ENCODE data around the gene BCL7C. TPM values are rescaled to one million over a fixed set of nuclear protein-coding genes. Genes with fewer than 3 reads are reported as not detected.

The BCL7C gene
- total RNA-seq, 4 donors from 2014 or later = 39.2 to 48.7 (median 42.0) TPM

- H3K27ac ChIP-seq = peak within 1 kb of the TSS; percentile 97 to 100 (median 98)
- peak within 1 kb of the TSS; percentile 65 to 73 for H3K4me3 ChIP-seq
- no peaks in the 10 kb centered on the region for H3K9me3 ChIP-seq
- peak; percentile 85 for TF ChIP-seq POLR2AphosphoS5 (IDR thresholded peaks at IDR 0.05)
- TF ChIP-seq, protein P1, sequence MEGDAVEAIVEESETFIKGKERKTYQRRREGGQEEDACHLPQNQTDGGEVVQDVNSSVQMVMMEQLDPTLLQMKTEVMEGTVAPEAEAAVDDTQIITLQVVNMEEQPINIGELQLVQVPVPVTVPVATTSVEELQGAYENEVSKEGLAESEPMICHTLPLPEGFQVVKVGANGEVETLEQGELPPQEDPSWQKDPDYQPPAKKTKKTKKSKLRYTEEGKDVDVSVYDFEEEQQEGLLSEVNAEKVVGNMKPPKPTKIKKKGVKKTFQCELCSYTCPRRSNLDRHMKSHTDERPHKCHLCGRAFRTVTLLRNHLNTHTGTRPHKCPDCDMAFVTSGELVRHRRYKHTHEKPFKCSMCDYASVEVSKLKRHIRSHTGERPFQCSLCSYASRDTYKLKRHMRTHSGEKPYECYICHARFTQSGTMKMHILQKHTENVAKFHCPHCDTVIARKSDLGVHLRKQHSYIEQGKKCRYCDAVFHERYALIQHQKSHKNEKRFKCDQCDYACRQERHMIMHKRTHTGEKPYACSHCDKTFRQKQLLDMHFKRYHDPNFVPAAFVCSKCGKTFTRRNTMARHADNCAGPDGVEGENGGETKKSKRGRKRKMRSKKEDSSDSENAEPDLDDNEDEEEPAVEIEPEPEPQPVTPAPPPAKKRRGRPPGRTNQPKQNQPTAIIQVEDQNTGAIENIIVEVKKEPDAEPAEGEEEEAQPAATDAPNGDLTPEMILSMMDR (IDR thresholded peaks at IDR 0.05) = no peak
- TF ChIP-seq POLR2A (IDR thresholded peaks at IDR 0.05) = peak; percentile 34 to 37
- TF ChIP-seq EP300 (IDR thresholded peaks at IDR 0.05) = no peak
- H3K27me3 ChIP-seq = no peaks in the 10 kb centered on the region
- 0 to 3% methylated on average over 2 to 7 of the region's 31 CpGs for WGBS, 2 donors (ENCODE audit: low coverage in 1 of 2)
- H3K36me3 ChIP-seq = peaks cover 0 to 20% of the 10 kb centered on the region in 2 donors
- H3K4me1 ChIP-seq = peaks cover 0 to 51% (median 31%) of the 10 kb centered on the region in 3 donors
- ATAC-seq = peak; percentile 78
Measured at GRCh38 chr16:30896261-30896888, 2.5 kb upstream of the BCL7C start, which contains the start of gene CTF1. Gene CTF1 (plus strand): TSS chr16:30896614. CDS start chr16:30896644, 30 bp downstream.

GRCh38 chr16:30895627-30896260 is 1.9 kb upstream of the BCL7C start:
- no peak for ATAC-seq
- Histone ChIP-seq H3K9me3 (no peaks in the 10 kb centered on the region), H3K4me3 (peak overlapping the region; percentile 65 to 73), H3K36me3 (peaks cover 0 to 26% of the 10 kb centered on the region in 2 donors), H3K27ac (peak overlapping the region; percentile 97 to 100 (median 98)), H3K27me3 (no peaks in the 10 kb centered on the region), H3K4me1 (peaks cover 0 to 44% (median 28%) of the 10 kb centered on the region in 3 donors)
- TF ChIP-seq EP300 (IDR thresholded peaks at IDR 0.05) (no peak), POLR2A (IDR thresholded peaks at IDR 0.05) (no peak)
- WGBS, 2 donors (ENCODE audit: low coverage in 1 of 2) = 7 to 69% methylated on average over 5 to 17 of the region's 32 CpGs

- H3K4me1 ChIP-seq = peaks cover 0 to 44% (median 28%) of the 10 kb centered on the region in 3 donors
Measured at GRCh38 chr16:30894540-30895368, 877 bp upstream of the BCL7C start.

GRCh38 chr16:30893417-30893743 is 497 bp downstream of the BCL7C start:
- no peaks in the 10 kb centered on the region for H3K9me3 ChIP-seq
- H3K27ac ChIP-seq = peak overlapping the region; percentile 89 to 99 (median 98)
- H3K4me3 ChIP-seq = peak overlapping the region; percentile 79 to 86
- WGBS, 2 donors (ENCODE audit: low coverage in 1 of 2) = no CpG with 5 or more reads among the region's 11 CpGs
- H3K36me3 ChIP-seq = peaks cover 0 to 42% of the 10 kb centered on the region in 2 donors
- TF ChIP-seq, protein P1 (IDR thresholded peaks at IDR 0.05) = no peak
- TF ChIP-seq POLR2AphosphoS5 (IDR thresholded peaks at IDR 0.05) (no peak), POLR2A (IDR thresholded peaks at IDR 0.05) (no peak), EP300 (IDR thresholded peaks at IDR 0.05) (no peak)
- no peaks in the 10 kb centered on the region for H3K27me3 ChIP-seq
- H3K4me1 ChIP-seq = peaks cover 0 to 44% (median 28%) of the 10 kb centered on the region in 3 donors
- no peak for ATAC-seq

More at GRCh38 chr16:30894540-30895368, 877 bp upstream of the BCL7C start:
- Histone ChIP-seq H3K4me3 (peak overlapping the region; percentile 79 to 86), H3K36me3 (peaks cover 0 to 36% of the 10 kb centered on the region in 2 donors), H3K27me3 (no peaks in the 10 kb centered on the region), H3K9me3 (no peaks in the 10 kb centered on the region), H3K27ac (peak overlapping the region; percentile 97 to 100 (median 98))
- TF ChIP-seq POLR2AphosphoS5 (IDR thresholded peaks at IDR 0.05) (no peak), EP300 (IDR thresholded peaks at IDR 0.05) (no peak)
- TF ChIP-seq, protein P1 (IDR thresholded peaks at IDR 0.05) = no peak
- ATAC-seq = no peak
- WGBS, 2 donors (ENCODE audit: low coverage in 1 of 2) = 51 to 65% methylated on average over 7 of the region's 16 CpGs
